PC-3 (cell line): ENCODE results near the gene S100A5.

Experiments used
- EZH2 ChIP-seq: fragments of 300-600 bp; sonication (generic); IDR thresholded peaks from one replicate; pipeline ENCODE4 v1.6.1; 2017; ENCODE audit warnings: antibody characterized with exemption, mild to moderate bottlenecking, low read length; ENCODE audit not compliant: unreplicated experiment
- EZH2phosphoT487 ChIP-seq: fragments of 300-600 bp; sonication (generic); IDR thresholded peaks from 2 replicates; pipeline ENCODE4 v1.6.1; 2018; ENCODE audit warnings: mild to moderate bottlenecking, antibody characterized with exemption, low read length, borderline replicate concordance
- TF ChIP-seq, protein P1 (sequence below): fragments of 300-600 bp; sonication (generic); conservative IDR thresholded peaks from 2 replicates; pipeline ENCODE4 v1.5.1; 2017; ENCODE audit warnings: antibody characterized with exemption, low read depth, mild to moderate bottlenecking, low read length

DNA sequence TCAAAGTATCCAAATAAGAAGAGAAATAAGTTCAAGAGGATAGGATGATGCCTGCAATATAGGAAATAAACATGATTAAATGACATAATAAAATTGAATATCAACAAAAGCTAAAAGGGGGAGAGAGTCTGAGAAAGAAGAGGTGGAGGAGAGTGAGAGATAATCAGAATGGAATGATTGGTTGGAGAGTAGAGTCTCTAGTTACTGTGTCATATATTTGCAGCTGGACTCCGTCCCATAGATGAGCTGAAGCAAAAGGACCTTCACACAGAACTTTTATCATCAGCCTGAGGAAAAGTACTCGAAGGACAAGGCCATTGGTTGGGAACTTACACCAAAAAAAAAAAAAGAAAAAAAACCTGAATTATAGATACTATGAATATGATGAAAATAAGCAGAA is 47.7 kb upstream of the S100A5 start:
- TF ChIP-seq, protein P1, sequence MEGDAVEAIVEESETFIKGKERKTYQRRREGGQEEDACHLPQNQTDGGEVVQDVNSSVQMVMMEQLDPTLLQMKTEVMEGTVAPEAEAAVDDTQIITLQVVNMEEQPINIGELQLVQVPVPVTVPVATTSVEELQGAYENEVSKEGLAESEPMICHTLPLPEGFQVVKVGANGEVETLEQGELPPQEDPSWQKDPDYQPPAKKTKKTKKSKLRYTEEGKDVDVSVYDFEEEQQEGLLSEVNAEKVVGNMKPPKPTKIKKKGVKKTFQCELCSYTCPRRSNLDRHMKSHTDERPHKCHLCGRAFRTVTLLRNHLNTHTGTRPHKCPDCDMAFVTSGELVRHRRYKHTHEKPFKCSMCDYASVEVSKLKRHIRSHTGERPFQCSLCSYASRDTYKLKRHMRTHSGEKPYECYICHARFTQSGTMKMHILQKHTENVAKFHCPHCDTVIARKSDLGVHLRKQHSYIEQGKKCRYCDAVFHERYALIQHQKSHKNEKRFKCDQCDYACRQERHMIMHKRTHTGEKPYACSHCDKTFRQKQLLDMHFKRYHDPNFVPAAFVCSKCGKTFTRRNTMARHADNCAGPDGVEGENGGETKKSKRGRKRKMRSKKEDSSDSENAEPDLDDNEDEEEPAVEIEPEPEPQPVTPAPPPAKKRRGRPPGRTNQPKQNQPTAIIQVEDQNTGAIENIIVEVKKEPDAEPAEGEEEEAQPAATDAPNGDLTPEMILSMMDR = no peak
- TF ChIP-seq EZH2phosphoT487 = no peak
- no peak for TF ChIP-seq EZH2
